ENCODE data around the gene ZNF490. TPM values are rescaled to one million over a fixed set of nuclear protein-coding genes. Genes with fewer than 3 reads are reported as not detected.

ZNF490 gene
- total and polyA plus RNA-seq, 2 experiments from 2014 or later = 2.4 to 5.7 TPM

DNA sequence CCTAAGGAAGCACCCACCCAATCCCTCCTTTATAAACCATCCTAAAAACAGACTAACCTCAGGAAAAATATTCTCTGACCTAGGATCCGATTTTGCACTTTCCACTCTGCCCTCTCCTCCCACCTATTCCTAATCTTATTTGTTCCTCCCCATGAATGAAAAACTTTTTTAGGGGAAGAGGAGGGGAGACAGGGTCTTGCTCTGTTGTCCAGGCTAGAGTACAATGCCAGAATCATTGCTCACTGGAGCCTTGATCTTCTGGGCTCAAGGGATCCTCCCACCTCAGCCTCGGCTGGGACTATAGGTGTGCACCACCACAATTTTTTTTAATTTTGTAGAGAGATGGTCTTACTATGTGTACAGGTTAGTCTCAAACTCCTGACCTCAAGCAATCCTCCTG is 63.7 kb downstream of the ZNF490 start:
- Histone ChIP-seq H3K9me3 (ENCODE audit: low read depth) (no peaks in the 10 kb centered on the region), H3K27ac (no peak overlapping the region), H3K4me1 (ENCODE audit: low read depth) (peaks cover 7% of the 10 kb centered on the region), H3K4me3 (no peak overlapping the region), H3K27me3 (no peaks in the 10 kb centered on the region), H3K36me3 (no peaks in the 10 kb centered on the region)
- no peak for DNase-seq (ENCODE audit: low read depth in 1 of 2, low spot score in 1 of 2)
- TF ChIP-seq, protein P1, sequence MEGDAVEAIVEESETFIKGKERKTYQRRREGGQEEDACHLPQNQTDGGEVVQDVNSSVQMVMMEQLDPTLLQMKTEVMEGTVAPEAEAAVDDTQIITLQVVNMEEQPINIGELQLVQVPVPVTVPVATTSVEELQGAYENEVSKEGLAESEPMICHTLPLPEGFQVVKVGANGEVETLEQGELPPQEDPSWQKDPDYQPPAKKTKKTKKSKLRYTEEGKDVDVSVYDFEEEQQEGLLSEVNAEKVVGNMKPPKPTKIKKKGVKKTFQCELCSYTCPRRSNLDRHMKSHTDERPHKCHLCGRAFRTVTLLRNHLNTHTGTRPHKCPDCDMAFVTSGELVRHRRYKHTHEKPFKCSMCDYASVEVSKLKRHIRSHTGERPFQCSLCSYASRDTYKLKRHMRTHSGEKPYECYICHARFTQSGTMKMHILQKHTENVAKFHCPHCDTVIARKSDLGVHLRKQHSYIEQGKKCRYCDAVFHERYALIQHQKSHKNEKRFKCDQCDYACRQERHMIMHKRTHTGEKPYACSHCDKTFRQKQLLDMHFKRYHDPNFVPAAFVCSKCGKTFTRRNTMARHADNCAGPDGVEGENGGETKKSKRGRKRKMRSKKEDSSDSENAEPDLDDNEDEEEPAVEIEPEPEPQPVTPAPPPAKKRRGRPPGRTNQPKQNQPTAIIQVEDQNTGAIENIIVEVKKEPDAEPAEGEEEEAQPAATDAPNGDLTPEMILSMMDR (IDR thresholded peaks at IDR 0.05; ENCODE audit: low read depth, low read length) = no peak

DNA sequence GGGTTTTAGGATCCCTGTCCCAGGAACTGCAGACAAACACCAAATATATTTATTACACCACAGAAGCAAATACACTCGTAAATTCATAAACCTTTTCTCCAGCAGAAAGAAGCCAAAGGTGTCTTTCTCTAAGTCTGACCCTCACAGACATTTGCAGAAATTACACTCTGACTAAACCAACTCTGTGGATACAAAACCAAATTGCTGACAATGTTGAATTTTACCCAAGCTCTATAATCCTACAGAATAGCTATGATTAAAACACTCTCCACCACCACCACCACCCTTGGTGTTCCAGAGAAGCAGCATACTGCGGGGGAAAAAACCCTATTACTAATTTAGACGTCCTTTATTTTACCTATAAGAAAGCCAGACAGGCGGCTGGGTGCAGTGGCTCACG is 64.5 kb downstream of the ZNF490 start:
- Histone ChIP-seq H3K9me3 (ENCODE audit: low read depth) (no peaks in the 10 kb centered on the region), H3K36me3 (no peaks in the 10 kb centered on the region), H3K27me3 (no peaks in the 10 kb centered on the region), H3K27ac (no peak overlapping the region), H3K4me1 (ENCODE audit: low read depth) (peaks cover 7% of the 10 kb centered on the region), H3K4me3 (no peak overlapping the region)
- TF ChIP-seq, protein P1 (IDR thresholded peaks at IDR 0.05; ENCODE audit: low read depth, low read length) = no peak
- DNase-seq (ENCODE audit: low read depth in 1 of 2, low spot score in 1 of 2) = no peak

DNA sequence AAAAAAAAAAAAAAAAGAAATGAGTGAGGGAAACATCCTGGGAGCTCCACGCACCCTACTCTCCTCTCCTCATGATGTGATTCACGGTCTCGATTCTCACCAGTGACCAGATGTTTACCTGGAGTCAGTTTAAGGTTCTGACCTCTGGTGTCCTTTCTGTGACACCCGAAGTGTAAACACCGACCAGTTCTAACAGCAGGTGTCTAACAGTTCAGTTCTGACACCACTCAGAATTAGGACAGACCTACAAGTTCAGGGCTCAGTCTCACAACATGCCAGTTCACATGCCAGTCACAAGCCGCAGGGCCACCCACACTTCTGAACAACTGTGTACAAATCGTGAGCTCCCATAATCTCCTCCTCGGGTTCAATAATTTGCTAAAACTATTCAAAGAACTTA is 65.3 kb downstream of the ZNF490 start:
- Histone ChIP-seq H3K36me3 (no peaks in the 10 kb centered on the region), H3K9me3 (ENCODE audit: low read depth) (no peaks in the 10 kb centered on the region), H3K27me3 (no peaks in the 10 kb centered on the region), H3K27ac (no peak overlapping the region), H3K4me3 (no peak overlapping the region), H3K4me1 (ENCODE audit: low read depth) (peaks cover 7% of the 10 kb centered on the region)
- DNase-seq (ENCODE audit: low read depth in 1 of 2, low spot score in 1 of 2) = no peak
- TF ChIP-seq, protein P1 (IDR thresholded peaks at IDR 0.05; ENCODE audit: low read depth, low read length) = no peak

DNA sequence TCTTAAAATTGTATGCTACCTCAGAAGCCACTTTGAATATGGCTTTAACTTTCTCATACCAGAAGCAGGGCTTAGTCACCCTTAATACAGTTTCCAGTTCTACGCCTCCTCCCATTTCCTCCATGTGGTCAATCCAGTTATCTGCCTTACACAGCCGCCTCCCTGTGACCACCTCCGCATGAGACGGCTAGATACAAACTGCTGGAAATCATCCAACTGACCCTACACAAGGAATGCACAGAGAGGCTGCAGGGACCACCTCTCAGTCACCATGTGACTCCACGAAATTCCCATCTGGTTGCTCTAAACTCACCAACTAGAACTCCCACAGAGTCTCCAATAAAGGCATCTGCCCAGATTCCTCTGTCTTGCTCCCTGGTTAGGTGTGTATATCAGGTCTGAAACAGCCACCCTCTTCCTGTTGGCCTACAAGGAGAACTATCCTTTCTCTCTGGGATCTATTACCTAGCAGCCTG is 66.2 kb downstream of the ZNF490 start:
- H3K4me1 ChIP-seq (ENCODE audit: low read depth) = peaks cover 4% of the 10 kb centered on the region
- TF ChIP-seq, protein P1 (IDR thresholded peaks at IDR 0.05; ENCODE audit: low read depth, low read length) = no peak
- no peak overlapping the region for H3K4me3 ChIP-seq
- H3K36me3 ChIP-seq = no peaks in the 10 kb centered on the region
- H3K27ac ChIP-seq = no peak overlapping the region
- no peaks in the 10 kb centered on the region for H3K27me3 ChIP-seq
- peak in 1 of 2 donors; percentile 91 for DNase-seq (ENCODE audit: low read depth in 1 of 2, low spot score in 1 of 2)
- H3K9me3 ChIP-seq (ENCODE audit: low read depth) = no peaks in the 10 kb centered on the region

DNA sequence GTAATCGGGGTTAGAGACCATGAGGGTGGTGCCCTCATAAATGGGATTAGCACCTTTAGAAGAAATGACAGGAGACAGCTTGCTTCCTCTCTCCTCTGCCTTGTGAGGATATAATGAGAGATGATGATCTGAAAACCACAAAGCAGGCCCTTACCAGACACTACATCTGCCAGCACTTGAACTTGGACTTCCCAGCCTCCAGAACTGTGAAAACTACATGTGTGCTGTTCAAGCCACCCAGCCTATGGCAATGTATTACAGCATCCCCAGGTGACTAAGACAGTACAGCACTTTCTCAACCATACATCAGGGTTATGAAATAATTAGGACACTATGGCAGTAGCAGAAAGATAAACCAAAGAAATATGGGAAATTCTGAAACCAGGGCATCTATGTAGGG is 66.8 kb downstream of the ZNF490 start:
- peak in 1 of 2 donors; percentile 41 for DNase-seq (ENCODE audit: low read depth in 1 of 2, low spot score in 1 of 2)
- no peaks in the 10 kb centered on the region for H3K36me3 ChIP-seq

More for the DNA sequence above, 66.8 kb downstream of the ZNF490 start:
- no peaks in the 10 kb centered on the region for H3K4me1 ChIP-seq (ENCODE audit: low read depth)
- no peaks in the 10 kb centered on the region for H3K9me3 ChIP-seq (ENCODE audit: low read depth)
- no peak overlapping the region for H3K4me3 ChIP-seq
- H3K27ac ChIP-seq = no peak overlapping the region
- TF ChIP-seq, protein P1 (IDR thresholded peaks at IDR 0.05; ENCODE audit: low read depth, low read length) = no peak
- no peaks in the 10 kb centered on the region for H3K27me3 ChIP-seq

Other genes starting within 250 kb of the ZNF490 start
- 2.7 and 3.6 TPM in 2 replicates for gene ZNF442, start 245.1 kb downstream of the ZNF490 start, total RNA-seq
- 3.4 and 4.1 TPM in 2 replicates for gene ZNF442, start 245.1 kb downstream of the ZNF490 start, polyA plus RNA-seq
- gene ZNF799, start 209.5 kb downstream of the ZNF490 start, total RNA-seq = 2.3 and 3.9 TPM in 2 replicates
- 1.8 and 4.1 TPM in 2 replicates for gene ZNF799, start 209.5 kb downstream of the ZNF490 start, polyA plus RNA-seq
- gene ZNF443, start 169.8 kb downstream of the ZNF490 start, total RNA-seq = 3.0 and 4.1 TPM in 2 replicates
- gene ZNF443, start 169.8 kb downstream of the ZNF490 start, polyA plus RNA-seq = 3.8 and 4.1 TPM in 2 replicates
- 3.6 and 8.2 TPM in 2 replicates for gene ZNF709, start 126.0 kb downstream of the ZNF490 start, total RNA-seq
- gene ZNF709, start 126.0 kb downstream of the ZNF490 start, polyA plus RNA-seq = 2.4 and 3.9 TPM in 2 replicates
- 9.0 and 12.8 TPM in 2 replicates for gene ZNF564, start 59.3 kb downstream of the ZNF490 start, total RNA-seq
- gene ZNF564, start 59.3 kb downstream of the ZNF490 start, polyA plus RNA-seq = 7.3 and 11.2 TPM in 2 replicates
- 9.1 and 11.7 TPM in 2 replicates for gene ZNF791, start 107 bp upstream of the ZNF490 start, total RNA-seq
- 11.5 and 23.5 TPM in 2 replicates for gene ZNF791, start 107 bp upstream of the ZNF490 start, polyA plus RNA-seq
- 45.7 and 47.5 TPM in 2 replicates for gene MAN2B1, start 55.9 kb upstream of the ZNF490 start, total RNA-seq
- gene MAN2B1, start 55.9 kb upstream of the ZNF490 start, polyA plus RNA-seq = 22.1 and 25.3 TPM in 2 replicates
- 28.4 and 39.0 TPM in 2 replicates for gene WDR83, start 56.0 kb upstream of the ZNF490 start, total RNA-seq
- gene WDR83, start 56.0 kb upstream of the ZNF490 start, polyA plus RNA-seq = 29.4 and 40.2 TPM in 2 replicates
- gene DHPS, start 71.1 kb upstream of the ZNF490 start, total RNA-seq = 64.8 and 113 TPM in 2 replicates
- 80.0 and 99.5 TPM in 2 replicates for gene DHPS, start 71.1 kb upstream of the ZNF490 start, polyA plus RNA-seq
- gene GNG14, start 77.2 kb upstream of the ZNF490 start, total RNA-seq = 1.1 TPM in 1 of 2 replicates, not detected in the other
- 1.1 TPM in 1 of 2 replicates, not detected in the other for gene GNG14, start 77.2 kb upstream of the ZNF490 start, polyA plus RNA-seq
- 17.2 and 32.7 TPM in 2 replicates for gene FBXW9, start 85.8 kb upstream of the ZNF490 start, total RNA-seq
- gene FBXW9, start 85.8 kb upstream of the ZNF490 start, polyA plus RNA-seq = 25.6 and 29.6 TPM in 2 replicates
- 43.4 and 68.6 TPM in 2 replicates for gene TNPO2, start 113.1 kb upstream of the ZNF490 start, total RNA-seq
- gene TNPO2, start 113.1 kb upstream of the ZNF490 start, polyA plus RNA-seq = 20.1 and 20.5 TPM in 2 replicates
- gene TRIR, start 123.9 kb upstream of the ZNF490 start, total RNA-seq = 307 and 371 TPM in 2 replicates
- 175 and 218 TPM in 2 replicates for gene TRIR, start 123.9 kb upstream of the ZNF490 start, polyA plus RNA-seq
- gene GET3, start 126.7 kb upstream of the ZNF490 start, total RNA-seq = 44.8 and 73.6 TPM in 2 replicates
- gene GET3, start 126.7 kb upstream of the ZNF490 start, polyA plus RNA-seq = 88.3 and 103 TPM in 2 replicates
- gene BEST2, start 141.0 kb upstream of the ZNF490 start, total RNA-seq = not detected in 2 replicates
- not detected in 2 replicates for gene BEST2, start 141.0 kb upstream of the ZNF490 start, polyA plus RNA-seq
- gene HOOK2, start 164.7 kb upstream of the ZNF490 start, total RNA-seq = 28.5 and 54.4 TPM in 2 replicates
- gene HOOK2, start 164.7 kb upstream of the ZNF490 start, polyA plus RNA-seq = 31.1 and 41.6 TPM in 2 replicates
- gene JUNB, start 180.7 kb upstream of the ZNF490 start, total RNA-seq = 57.6 and 103 TPM in 2 replicates
- 37.2 and 48.3 TPM in 2 replicates for gene JUNB, start 180.7 kb upstream of the ZNF490 start, polyA plus RNA-seq
- gene PRDX2, start 191.0 kb upstream of the ZNF490 start, total RNA-seq = 1,316 and 1,694 TPM in 2 replicates
- 1,469 and 1,719 TPM in 2 replicates for gene PRDX2, start 191.0 kb upstream of the ZNF490 start, polyA plus RNA-seq
- 0.63 TPM in 1 of 2 replicates, not detected in the other for gene THSD8, start 191.3 kb upstream of the ZNF490 start, total RNA-seq
- 15.0 and 19.0 TPM in 2 replicates for gene THSD8, start 191.3 kb upstream of the ZNF490 start, polyA plus RNA-seq
- gene RNASEH2A, start 195.8 kb upstream of the ZNF490 start, total RNA-seq = 20.4 and 29.0 TPM in 2 replicates
- 40.4 and 57.3 TPM in 2 replicates for gene RNASEH2A, start 195.8 kb upstream of the ZNF490 start, polyA plus RNA-seq
- not detected in 2 replicates for gene RTBDN, start 223.8 kb upstream of the ZNF490 start, total RNA-seq
- 0.81 TPM in 1 of 2 replicates, not detected in the other for gene RTBDN, start 223.8 kb upstream of the ZNF490 start, polyA plus RNA-seq
- gene MAST1, start 227.7 kb upstream of the ZNF490 start, total RNA-seq = 3.7 and 7.9 TPM in 2 replicates
- gene MAST1, start 227.7 kb upstream of the ZNF490 start, polyA plus RNA-seq = 3.9 and 10.9 TPM in 2 replicates